HG03139 (cell line): ENCODE data around the gene ITIH1.

Experiments
- ATAC-seq: cut with Tn5 transposase; IDR thresholded peaks from one replicate; pipeline ENCODE4 v1.9.1; 2021; ENCODE audit not compliant: unreplicated experiment

ITIH1 gene

DNA sequence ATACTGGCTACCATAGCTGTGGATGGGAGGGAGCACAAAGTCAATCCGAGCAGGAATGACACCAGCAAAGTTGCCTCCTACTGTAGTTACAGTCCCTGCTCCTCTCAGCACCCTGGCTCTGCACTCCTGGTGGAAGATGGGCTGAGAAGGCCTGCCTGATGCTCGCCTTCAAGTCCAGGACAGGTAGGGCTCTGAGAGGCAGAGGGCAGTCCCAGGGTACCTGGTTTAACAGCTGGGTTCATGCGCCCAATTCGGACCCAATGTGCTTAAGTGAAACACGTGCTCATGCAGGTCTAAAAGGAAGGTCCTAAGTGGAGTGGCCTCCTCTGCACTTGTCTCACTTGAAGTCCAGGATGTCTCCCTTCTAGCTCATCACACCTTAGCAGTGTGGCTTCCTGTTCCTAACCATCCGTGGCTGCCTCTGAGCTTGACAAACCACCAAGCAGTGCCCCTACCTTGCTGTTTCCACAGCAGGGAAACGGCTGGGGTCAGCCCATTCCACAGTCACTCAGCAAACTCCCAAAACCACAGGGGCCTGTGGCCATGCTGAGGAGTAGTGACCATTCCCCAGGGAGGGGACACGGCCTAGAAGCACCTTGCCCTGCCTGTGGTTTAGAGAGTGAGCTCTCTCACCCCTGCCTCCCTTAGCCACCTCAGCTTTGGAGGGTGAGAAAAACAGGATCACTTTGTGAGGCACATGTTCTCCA, 61.3 kb downstream of the ITIH1 start:
- no peak for ATAC-seq

DNA sequence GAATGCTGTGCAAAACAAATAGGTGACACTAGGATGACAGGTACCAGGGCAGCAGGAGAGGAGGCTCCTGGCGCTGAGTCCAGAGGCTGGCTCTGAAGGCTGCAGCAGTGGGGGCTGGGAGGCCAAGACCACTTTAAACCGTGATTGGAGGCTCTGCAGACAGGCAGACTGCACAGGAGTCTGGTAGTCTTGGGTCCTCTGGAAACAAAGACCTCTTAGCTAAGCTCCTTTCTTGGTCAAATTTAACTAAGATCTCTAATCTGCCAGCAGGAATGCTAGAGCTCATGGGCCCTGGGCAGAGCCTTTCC, 61.8 kb downstream of the ITIH1 start:
- no peak for ATAC-seq

DNA sequence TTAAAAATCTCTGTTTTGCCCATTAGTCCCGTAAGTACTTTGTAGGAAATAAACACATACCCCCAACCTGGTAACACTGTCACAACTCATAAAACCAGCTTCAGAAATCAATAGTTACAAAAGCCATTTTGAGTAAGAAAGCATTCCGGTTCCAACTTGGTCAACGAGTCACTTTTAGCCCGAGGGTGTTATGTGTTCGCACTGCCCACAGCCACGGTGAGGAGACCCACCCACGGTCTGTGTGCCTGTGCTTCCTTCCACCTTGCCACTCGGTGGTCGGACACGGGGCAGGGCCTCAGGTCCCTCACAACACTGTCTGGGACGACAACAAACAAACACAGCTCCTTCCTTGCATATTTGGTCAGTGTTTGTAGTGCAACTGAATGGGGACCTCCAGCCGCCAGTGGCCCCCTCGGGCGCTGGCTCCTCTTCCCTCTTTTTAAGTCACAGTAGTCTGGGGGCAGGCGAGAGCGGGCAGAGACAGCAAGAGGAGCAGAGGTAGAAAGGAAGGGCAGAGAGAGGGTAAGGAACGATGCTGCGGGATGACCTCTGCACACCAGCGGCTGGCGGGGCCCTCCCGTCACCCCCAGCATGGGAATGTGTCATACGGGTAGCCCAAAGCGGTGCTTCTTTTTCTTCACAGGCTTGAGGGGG, 62.6 kb downstream of the ITIH1 start:
- no peak for ATAC-seq

DNA sequence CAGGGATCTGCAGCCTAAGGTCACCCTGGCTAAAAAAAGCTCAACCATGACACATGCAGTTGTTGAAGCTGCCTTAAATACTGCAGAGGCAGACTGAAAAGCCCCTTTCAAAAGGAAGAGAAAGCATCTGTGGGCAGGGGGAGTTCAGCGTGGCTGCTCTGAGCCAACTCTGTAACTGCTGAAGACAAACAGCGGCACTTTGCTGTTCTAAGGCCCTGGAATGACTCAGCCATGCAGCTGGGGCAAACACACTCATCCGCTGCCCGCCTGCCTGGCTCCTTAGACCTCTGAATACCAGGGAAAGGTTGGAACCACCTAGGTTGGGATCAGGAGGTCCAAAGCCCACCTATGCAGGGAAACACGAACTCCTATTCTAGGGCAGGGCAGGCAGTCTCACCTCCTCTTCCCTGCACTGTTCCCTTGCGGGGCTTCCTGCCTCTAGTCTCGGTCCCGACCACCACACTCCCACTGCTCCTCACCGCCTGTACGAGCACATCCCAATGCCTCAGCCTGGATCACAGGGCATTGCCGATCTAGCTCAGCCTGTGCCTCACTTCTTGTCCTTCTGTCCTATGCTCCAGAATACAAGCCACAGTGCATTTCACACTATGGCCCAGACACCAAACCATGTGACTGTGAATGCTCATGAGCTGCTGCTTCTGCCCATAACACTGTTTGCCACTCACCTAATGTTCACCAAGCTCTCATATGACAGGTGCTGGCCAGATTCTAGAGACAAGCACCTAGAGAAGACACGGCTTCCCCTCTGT, 64.0 kb downstream of the ITIH1 start:
- no peak for ATAC-seq
